Measurements from ENCODE around the gene PDE7B. TPM values are rescaled to one million over a fixed set of nuclear protein-coding genes. Genes with fewer than 3 reads are reported as not detected.

PDE7B gene
- total and polyA plus RNA-seq, 2 of the 13 experiments (the other 11 are each of a cell fraction or from before 2014, with no cell fraction given): not detected

- Histone ChIP-seq H4K20me1 (ENCODE audit: insufficient read depth, low read length) (no peaks in the 10 kb centered on the region), H3K9ac (ENCODE audit: insufficient read depth, low read depth, low read length) (no peak overlapping the region), H3K4me1 (ENCODE audit: insufficient read depth, low read length) (no peaks in the 10 kb centered on the region), H3K27me3 (ENCODE audit: control insufficient read depth in 1 of 2, insufficient read depth in 2 of 2, low read length in 2 of 2) (no peaks in the 10 kb centered on the region), H2AFZ (ENCODE audit: low read length) (no peak overlapping the region), H3K79me2 (ENCODE audit: insufficient read depth, low read length) (no peaks in the 10 kb centered on the region), H3K4me2 (ENCODE audit: low read depth, low read length) (no peak overlapping the region), H3K36me3 (replicated peaks in 1 of 2; ENCODE audit: control insufficient read depth in 1 of 2, insufficient read depth in 2 of 2, low read length in 2 of 2) (no peaks in the 10 kb centered on the region), H3K4me3 (replicated peaks in 1 of 3; ENCODE audit: insufficient read depth in 1 of 3, low read depth in 2 of 3, low read length in 3 of 3) (no peak overlapping the region), H3K9me3 (ENCODE audit: low read length) (no peaks in the 10 kb centered on the region), H3K27ac (ENCODE audit: extremely low read length, insufficient read depth, low read length) (no peak overlapping the region)
- POLR2A ChIA-PET: no interaction called here
- WGBS (ENCODE audit: low lambda C conversion rate): 11% methylated on average over 7 of the region's 7 CpGs
- DNase-seq (ENCODE audit: low spot score) (no peak), ATAC-seq (no peak), FAIRE-seq (no peak)
- BruUV-seq (replicated peaks): no TSS peak
- CTCF ChIA-PET (ENCODE audit: low intra/inter-chr PET ratio, low total read pairs): no interaction called here
- in situ Hi-C loops (cut with HindIII; ENCODE audit: extremely low pct_ligation_motif_present, low pct_unique_long_range_greater_than_20kb) (no loop called here), intact Hi-C loops (cut with micrococcal nuclease; ENCODE audit: unreplicated experiment) (no loop called here)
- no peak for TF ChIP-seq MAZ (IDR thresholded peaks at IDR 0.05; ENCODE audit: borderline replicate concordance, low read depth, low read length)
- TF ChIP-seq MAZ (CRISPR knock-in tag; IDR thresholded peaks at IDR 0.05; ENCODE audit: low read depth): no peak
- TF ChIP-seq RXRA (CRISPR knock-in tag; IDR thresholded peaks at IDR 0.05): no peak
- TF ChIP-seq TBL1XR1 (IDR thresholded peaks at IDR 0.05; ENCODE audit: borderline replicate concordance, low read length, partially characterized antibody): no peak
These were observed 99.2 kb downstream of the PDE7B start for GRCh38 chr6:135950669-135951068.

DNA sequence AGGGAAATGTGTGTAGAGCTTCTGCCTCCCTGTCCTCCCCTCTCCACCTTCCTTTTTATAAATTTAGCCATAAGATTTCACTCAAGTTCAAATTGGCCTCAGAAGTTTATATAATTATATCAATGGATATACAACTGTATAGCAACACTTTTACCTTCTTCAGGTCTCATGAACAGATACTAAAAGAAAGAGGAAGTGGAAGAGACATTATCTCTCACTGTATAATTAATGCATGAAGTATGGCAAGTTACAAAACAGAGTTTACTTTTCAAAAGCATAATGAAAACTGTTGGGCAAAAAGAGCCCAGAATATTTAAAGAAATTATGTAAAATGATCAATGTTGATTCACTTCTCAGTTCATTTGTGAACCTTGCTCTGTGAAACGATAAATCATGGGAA lies 99.7 kb downstream of the PDE7B start:
- in situ Hi-C loops (cut with HindIII; ENCODE audit: extremely low pct_ligation_motif_present, low pct_unique_long_range_greater_than_20kb): no loop called here
- TF ChIP-seq, protein P1, sequence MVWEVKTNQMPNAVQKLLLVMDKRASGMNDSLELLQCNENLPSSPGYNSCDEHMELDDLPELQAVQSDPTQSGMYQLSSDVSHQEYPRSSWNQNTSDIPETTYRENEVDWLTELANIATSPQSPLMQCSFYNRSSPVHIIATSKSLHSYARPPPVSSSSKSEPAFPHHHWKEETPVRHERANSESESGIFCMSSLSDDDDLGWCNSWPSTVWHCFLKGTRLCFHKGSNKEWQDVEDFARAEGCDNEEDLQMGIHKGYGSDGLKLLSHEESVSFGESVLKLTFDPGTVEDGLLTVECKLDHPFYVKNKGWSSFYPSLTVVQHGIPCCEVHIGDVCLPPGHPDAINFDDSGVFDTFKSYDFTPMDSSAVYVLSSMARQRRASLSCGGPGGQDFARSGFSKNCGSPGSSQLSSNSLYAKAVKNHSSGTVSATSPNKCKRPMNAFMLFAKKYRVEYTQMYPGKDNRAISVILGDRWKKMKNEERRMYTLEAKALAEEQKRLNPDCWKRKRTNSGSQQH (CRISPR knock-in tag; IDR thresholded peaks at IDR 0.05; ENCODE audit: low read depth): no peak
- TF ChIP-seq NAIF1 (CRISPR knock-in tag; IDR thresholded peaks at IDR 0.05; ENCODE audit: borderline replicate concordance) (no peak), ZFY (CRISPR knock-in tag; IDR thresholded peaks at IDR 0.05) (no peak), SAP130 (CRISPR knock-in tag; IDR thresholded peaks at IDR 0.05; ENCODE audit: low read depth) (no peak), EHMT2 (IDR thresholded peaks at IDR 0.05; ENCODE audit: borderline replicate concordance, low read depth, low read length) (no peak), TMF1 (CRISPR knock-in tag; IDR thresholded peaks at IDR 0.05; ENCODE audit: low read depth) (no peak)
- TF ChIP-seq, protein P2, sequence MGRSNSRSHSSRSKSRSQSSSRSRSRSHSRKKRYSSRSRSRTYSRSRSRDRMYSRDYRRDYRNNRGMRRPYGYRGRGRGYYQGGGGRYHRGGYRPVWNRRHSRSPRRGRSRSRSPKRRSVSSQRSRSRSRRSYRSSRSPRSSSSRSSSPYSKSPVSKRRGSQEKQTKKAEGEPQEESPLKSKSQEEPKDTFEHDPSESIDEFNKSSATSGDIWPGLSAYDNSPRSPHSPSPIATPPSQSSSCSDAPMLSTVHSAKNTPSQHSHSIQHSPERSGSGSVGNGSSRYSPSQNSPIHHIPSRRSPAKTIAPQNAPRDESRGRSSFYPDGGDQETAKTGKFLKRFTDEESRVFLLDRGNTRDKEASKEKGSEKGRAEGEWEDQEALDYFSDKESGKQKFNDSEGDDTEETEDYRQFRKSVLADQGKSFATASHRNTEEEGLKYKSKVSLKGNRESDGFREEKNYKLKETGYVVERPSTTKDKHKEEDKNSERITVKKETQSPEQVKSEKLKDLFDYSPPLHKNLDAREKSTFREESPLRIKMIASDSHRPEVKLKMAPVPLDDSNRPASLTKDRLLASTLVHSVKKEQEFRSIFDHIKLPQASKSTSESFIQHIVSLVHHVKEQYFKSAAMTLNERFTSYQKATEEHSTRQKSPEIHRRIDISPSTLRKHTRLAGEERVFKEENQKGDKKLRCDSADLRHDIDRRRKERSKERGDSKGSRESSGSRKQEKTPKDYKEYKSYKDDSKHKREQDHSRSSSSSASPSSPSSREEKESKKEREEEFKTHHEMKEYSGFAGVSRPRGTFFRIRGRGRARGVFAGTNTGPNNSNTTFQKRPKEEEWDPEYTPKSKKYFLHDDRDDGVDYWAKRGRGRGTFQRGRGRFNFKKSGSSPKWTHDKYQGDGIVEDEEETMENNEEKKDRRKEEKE (IDR thresholded peaks at IDR 0.05): no peak

More for the DNA sequence above, 99.7 kb downstream of the PDE7B start:
- Histone ChIP-seq H4K20me1 (ENCODE audit: insufficient read depth, low read length) (no peaks in the 10 kb centered on the region), H3K27me3 (ENCODE audit: control insufficient read depth in 1 of 2, insufficient read depth in 2 of 2, low read length in 2 of 2) (no peaks in the 10 kb centered on the region), H3K4me3 (replicated peaks in 1 of 3; ENCODE audit: insufficient read depth in 1 of 3, low read depth in 2 of 3, low read length in 3 of 3) (no peak overlapping the region), H3K27ac (ENCODE audit: extremely low read length, insufficient read depth, low read length) (no peak overlapping the region), H2AFZ (ENCODE audit: low read length) (no peak overlapping the region), H3K4me2 (ENCODE audit: low read depth, low read length) (no peak overlapping the region), H3K9me3 (ENCODE audit: low read length) (no peaks in the 10 kb centered on the region), H3K9ac (ENCODE audit: insufficient read depth, low read depth, low read length) (no peak overlapping the region), H3K4me1 (ENCODE audit: insufficient read depth, low read length) (no peaks in the 10 kb centered on the region), H3K36me3 (replicated peaks in 1 of 2; ENCODE audit: control insufficient read depth in 1 of 2, insufficient read depth in 2 of 2, low read length in 2 of 2) (no peaks in the 10 kb centered on the region), H3K79me2 (ENCODE audit: insufficient read depth, low read length) (no peaks in the 10 kb centered on the region)
- DNase-seq (ENCODE audit: low spot score): no peak
- no peak for ATAC-seq
- no TSS peak for BruUV-seq (replicated peaks)
- intact Hi-C loops (cut with micrococcal nuclease; ENCODE audit: unreplicated experiment): no loop called here
- FAIRE-seq: no peak
- 2% methylated on average over 1 of the region's 1 CpG for WGBS (ENCODE audit: low lambda C conversion rate)
- CTCF ChIA-PET (ENCODE audit: low intra/inter-chr PET ratio, low total read pairs): no interaction called here
- POLR2A ChIA-PET: no interaction called here
